Measurements from ENCODE around the gene FAM219A. TPM values are rescaled to one million over a fixed set of nuclear protein-coding genes. Genes with fewer than 3 reads are reported as not detected.

Gene FAM219A
- total RNA-seq, 1 experiment from 2014 or later: 14.7 TPM

- TF ChIP-seq, protein P1, sequence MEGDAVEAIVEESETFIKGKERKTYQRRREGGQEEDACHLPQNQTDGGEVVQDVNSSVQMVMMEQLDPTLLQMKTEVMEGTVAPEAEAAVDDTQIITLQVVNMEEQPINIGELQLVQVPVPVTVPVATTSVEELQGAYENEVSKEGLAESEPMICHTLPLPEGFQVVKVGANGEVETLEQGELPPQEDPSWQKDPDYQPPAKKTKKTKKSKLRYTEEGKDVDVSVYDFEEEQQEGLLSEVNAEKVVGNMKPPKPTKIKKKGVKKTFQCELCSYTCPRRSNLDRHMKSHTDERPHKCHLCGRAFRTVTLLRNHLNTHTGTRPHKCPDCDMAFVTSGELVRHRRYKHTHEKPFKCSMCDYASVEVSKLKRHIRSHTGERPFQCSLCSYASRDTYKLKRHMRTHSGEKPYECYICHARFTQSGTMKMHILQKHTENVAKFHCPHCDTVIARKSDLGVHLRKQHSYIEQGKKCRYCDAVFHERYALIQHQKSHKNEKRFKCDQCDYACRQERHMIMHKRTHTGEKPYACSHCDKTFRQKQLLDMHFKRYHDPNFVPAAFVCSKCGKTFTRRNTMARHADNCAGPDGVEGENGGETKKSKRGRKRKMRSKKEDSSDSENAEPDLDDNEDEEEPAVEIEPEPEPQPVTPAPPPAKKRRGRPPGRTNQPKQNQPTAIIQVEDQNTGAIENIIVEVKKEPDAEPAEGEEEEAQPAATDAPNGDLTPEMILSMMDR (IDR thresholded peaks at IDR 0.05; ENCODE audit: insufficient read depth in 1 of 2, low read depth in 1 of 2, low read length in 1 of 2, severe bottlenecking in 1 of 2, unreplicated experiment in 1 of 2): no peak
- Mint-ChIP-seq H3K9me3 (ENCODE audit: unreplicated experiment) (no peaks in the 10 kb centered on the region), H3K36me3 (ENCODE audit: insufficient read depth, unreplicated experiment) (no peaks in the 10 kb centered on the region), H3K4me1 (ENCODE audit: low read depth, unreplicated experiment) (no peaks in the 10 kb centered on the region), H3K27me3 (ENCODE audit: insufficient read depth, unreplicated experiment) (no peaks in the 10 kb centered on the region), H3K27ac (ENCODE audit: unreplicated experiment) (no peak overlapping the region), H3K4me3 (ENCODE audit: unreplicated experiment) (no peak overlapping the region)
- POLR2A ChIA-PET: no interaction called here
- no peak for DNase-seq
- peaks cover 4% of the 10 kb centered on the region for H3K4me1 ChIP-seq
- no peaks in the 10 kb centered on the region for H3K27me3 ChIP-seq (replicated peaks; ENCODE audit: control insufficient read depth, insufficient read depth, low read length)
- H3K4me3 ChIP-seq (ENCODE audit: low read depth, low read length): no peak overlapping the region
- CTCF ChIA-PET: no interaction called here
- no TSS peak for BruUV-seq (replicated peaks)
- no peaks in the 10 kb centered on the region for H3K9me3 ChIP-seq
- intact Hi-C loops (cut with micrococcal nuclease; ENCODE audit: unreplicated experiment): no loop called here
- H3K36me3 ChIP-seq (ENCODE audit: control insufficient read depth, insufficient read depth, low read length): no peaks in the 10 kb centered on the region
These were observed 32.0 kb upstream of the FAM219A start for GRCh38 chr9:34490360-34490759.

GRCh38 chr9:34486572-34486971, 28.2 kb upstream of the FAM219A start:
- no peaks in the 10 kb centered on the region for H3K9me3 Mint-ChIP-seq (ENCODE audit: unreplicated experiment)

DNA sequence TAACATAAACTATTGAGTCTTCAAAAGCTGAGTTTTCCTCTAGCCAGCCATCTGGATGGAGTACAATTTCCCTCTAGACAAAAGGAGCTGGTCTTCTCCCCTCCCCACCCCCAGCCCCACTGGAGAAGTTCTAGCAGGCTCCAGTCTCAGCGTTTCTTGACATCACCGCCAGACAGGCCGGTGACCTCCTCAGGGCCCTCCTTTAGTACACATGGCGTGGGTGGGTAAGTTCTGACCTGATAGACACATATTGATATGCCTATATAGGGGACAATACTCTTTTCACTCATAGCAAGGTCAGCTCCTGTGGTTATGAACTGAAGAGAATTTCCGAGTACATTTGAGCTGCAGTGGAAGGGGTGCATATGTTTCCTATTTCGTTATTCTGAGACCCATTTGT, 27.5 kb upstream of the FAM219A start:
- BruUV-seq (replicated peaks): no TSS peak
- Histone ChIP-seq H3K27me3 (replicated peaks; ENCODE audit: control insufficient read depth, insufficient read depth, low read length) (no peaks in the 10 kb centered on the region), H3K9me3 (no peaks in the 10 kb centered on the region), H3K36me3 (ENCODE audit: control insufficient read depth, insufficient read depth, low read length) (no peaks in the 10 kb centered on the region), H3K4me1 (peaks cover 15% of the 10 kb centered on the region), H3K4me3 (ENCODE audit: low read depth, low read length) (no peak overlapping the region)
- Mint-ChIP-seq H3K27me3 (ENCODE audit: insufficient read depth, unreplicated experiment) (no peaks in the 10 kb centered on the region), H3K36me3 (ENCODE audit: insufficient read depth, unreplicated experiment) (no peaks in the 10 kb centered on the region), H3K4me1 (ENCODE audit: low read depth, unreplicated experiment) (no peaks in the 10 kb centered on the region), H3K27ac (ENCODE audit: unreplicated experiment) (no peak overlapping the region), H3K4me3 (ENCODE audit: unreplicated experiment) (no peak overlapping the region), H3K9me3 (ENCODE audit: unreplicated experiment) (no peaks in the 10 kb centered on the region)
- TF ChIP-seq, protein P1 (IDR thresholded peaks at IDR 0.05; ENCODE audit: insufficient read depth in 1 of 2, low read depth in 1 of 2, low read length in 1 of 2, severe bottlenecking in 1 of 2, unreplicated experiment in 1 of 2): no peak
- intact Hi-C loops (cut with micrococcal nuclease; ENCODE audit: unreplicated experiment): no loop called here
- DNase-seq: no peak
- POLR2A ChIA-PET: no interaction called here
- CTCF ChIA-PET: no interaction called here

More at GRCh38 chr9:34486572-34486971, 28.2 kb upstream of the FAM219A start:
- Histone ChIP-seq H3K9me3 (no peaks in the 10 kb centered on the region), H3K36me3 (ENCODE audit: control insufficient read depth, insufficient read depth, low read length) (no peaks in the 10 kb centered on the region), H3K4me3 (ENCODE audit: low read depth, low read length) (no peak overlapping the region), H3K27me3 (replicated peaks; ENCODE audit: control insufficient read depth, insufficient read depth, low read length) (no peaks in the 10 kb centered on the region), H3K4me1 (peaks cover 15% of the 10 kb centered on the region)
- DNase-seq: no peak
- no peaks in the 10 kb centered on the region for H3K36me3 Mint-ChIP-seq (ENCODE audit: insufficient read depth, unreplicated experiment)
- no TSS peak for BruUV-seq (replicated peaks)
- no peaks in the 10 kb centered on the region for H3K4me1 Mint-ChIP-seq (ENCODE audit: low read depth, unreplicated experiment)
- intact Hi-C loops (cut with micrococcal nuclease; ENCODE audit: unreplicated experiment): no loop called here
- TF ChIP-seq, protein P1 (IDR thresholded peaks at IDR 0.05; ENCODE audit: insufficient read depth in 1 of 2, low read depth in 1 of 2, low read length in 1 of 2, severe bottlenecking in 1 of 2, unreplicated experiment in 1 of 2): no peak
- ChIA-PET POLR2A (no interaction called here), CTCF (no interaction called here)
- no peak overlapping the region for H3K27ac Mint-ChIP-seq (ENCODE audit: unreplicated experiment)
- no peaks in the 10 kb centered on the region for H3K27me3 Mint-ChIP-seq (ENCODE audit: insufficient read depth, unreplicated experiment)
- H3K4me3 Mint-ChIP-seq (ENCODE audit: unreplicated experiment): no peak overlapping the region

Measured in Caco-2 (cell line).